A549 (cell line): ENCODE data around the gene PTCD2. TPM values are rescaled to one million over a fixed set of nuclear protein-coding genes. Genes with fewer than 3 reads are reported as not detected.

Experiments used
- ATAC-seq, 2 experiments: fragments of 200-7000 bp in 1 of 2; fragments of >200 bp in 1 of 2; cut with Nextera tagmentation in 1 of 2; cut with Tn5 transposase in 1 of 2; 3 replicates each; pipeline versions ENCODE4 v1.8.0 to v1.9.1; 2018 to 2020; ENCODE audit warnings: mild to moderate bottlenecking in 1 of 2, moderate library complexity in 1 of 2
- CTCF ChIA-PET: fragments of 300-600 bp; sonication (Branson Sonifier 250); formaldehyde crosslinking; extraction: SDS; loops from one replicate; lab custom pipeline; 2021; ENCODE audit warnings: antibody characterized with exemption, inconsistent platforms; lab: Yijun Ruan, JAX
- POLR2A ChIA-PET: fragments of 350-600 bp; formaldehyde crosslinking; extraction: SDS; loops from one replicate; lab custom pipeline; 2021; ENCODE audit warnings: antibody characterized with exemption, inconsistent platforms; lab: Yijun Ruan, JAX
- DNase-seq, 2 experiments: peaks; one replicate each; pipeline versions ENCODE4 v3.0.0 to v3.0.0-alpha.2; 2011 to 2016; ENCODE audit warnings: low read depth in 1 of 2, low spot score in 1 of 2
- FAIRE-seq: peaks from 2 replicates; lab custom pipeline; 2011; peaks lifted over from hg19 to GRCh38; lab: Jason Lieb, UNC
- H3K27ac ChIP-seq, 2 experiments: fragments of >200 bp; sonication (Bioruptor Twin); formaldehyde crosslinking; 3 replicates each; pipeline ENCODE4 v1.5.1; 2016 to 2017
- H3K4me1 ChIP-seq: fragments of >200 bp; sonication (Bioruptor Twin); formaldehyde crosslinking; 3 replicates; pipeline ENCODE4 v1.6.1; 2016
- H3K4me2 ChIP-seq: fragments of >200 bp; sonication (Bioruptor Twin); formaldehyde crosslinking; 3 replicates; pipeline ENCODE4 v1.6.1; 2016
- H3K4me3 ChIP-seq: fragments of >200 bp; sonication (Bioruptor Twin); formaldehyde crosslinking; 3 replicates; pipeline ENCODE4 v1.5.1; 2016
- H3K9me3 ChIP-seq: fragments of >200 bp; sonication (Bioruptor Twin); formaldehyde crosslinking; 3 replicates; pipeline ENCODE4 v1.6.1; 2016
- CBX8 ChIP-seq: fragments of 200-600 bp; sonication (generic); IDR thresholded peaks from 2 replicates; pipeline ENCODE4 v1.6.1; 2016
- EHMT2 ChIP-seq: fragments of 200-600 bp; sonication (generic); IDR thresholded peaks from 2 replicates; pipeline ENCODE4 v1.6.1; 2016; ENCODE audit warnings: antibody characterized with exemption, low read depth, mild to moderate bottlenecking, moderate library complexity
- EP300 ChIP-seq, 2 experiments: fragments of >200 bp; sonication (Bioruptor Twin); formaldehyde crosslinking; IDR thresholded peaks; 2 replicates in 1 of 2; 3 replicates in 1 of 2; pipeline ENCODE4 v1.6.1; 2016 to 2017
- ESRRA ChIP-seq: fragments of 150-350 bp; IDR thresholded peaks from 2 replicates; pipeline ENCODE4 v1.6.1; 2014; ENCODE audit warnings: mild to moderate bottlenecking, low read length, borderline replicate concordance
- FOSB ChIP-seq: fragments of 250-450 bp; sonication (Bioruptor Pico); IDR thresholded peaks from 2 replicates; pipeline ENCODE4 v1.5.0; 2020; ENCODE audit warnings: mild to moderate bottlenecking, moderate library complexity
- HOXA7 ChIP-seq: fragments of 250-450 bp; sonication (Bioruptor Pico); IDR thresholded peaks from 2 replicates; pipeline ENCODE4 v1.5.0; 2020; ENCODE audit warnings: mild to moderate bottlenecking, moderate library complexity
- HOXB13 ChIP-seq: fragments of 250-450 bp; sonication (Bioruptor Pico); IDR thresholded peaks from 2 replicates; pipeline ENCODE4 v1.5.0; 2020; ENCODE audit warnings: low read depth, mild to moderate bottlenecking, moderate library complexity
- JUNB ChIP-seq: fragments of >200 bp; sonication (Bioruptor Twin); formaldehyde crosslinking; IDR thresholded peaks from 2 replicates; pipeline ENCODE4 v1.6.1; 2016
- MAFK ChIP-seq: fragments of 450-650 bp; IDR thresholded peaks from 2 replicates; pipeline ENCODE4 v1.6.1; 2014; ENCODE audit not compliant: partially characterized antibody
- NFE2L2 ChIP-seq: fragments of 150-350 bp; conservative IDR thresholded peaks from 2 replicates; pipeline ENCODE4 v1.6.1; 2014; ENCODE audit warnings: low read length
- NR3C1 ChIP-seq: fragments of >200 bp; sonication (Bioruptor Twin); formaldehyde crosslinking; IDR thresholded peaks from 3 replicates; pipeline ENCODE4 v1.6.1; 2017
- RARB ChIP-seq: fragments of 250-450 bp; sonication (Bioruptor Pico); IDR thresholded peaks from 2 replicates; pipeline ENCODE4 v1.8.0; 2021; ENCODE audit warnings: mild to moderate bottlenecking, moderate library complexity
- TFCP2L1 ChIP-seq: fragments of 250-450 bp; sonication (Bioruptor Pico); IDR thresholded peaks from 2 replicates; pipeline ENCODE4 v1.5.0; 2021; ENCODE audit warnings: mild to moderate bottlenecking
- ZSCAN20 ChIP-seq: fragments of 250-450 bp; sonication (Bioruptor Pico); IDR thresholded peaks from 2 replicates; pipeline ENCODE4 v1.8.0; 2022; ENCODE audit warnings: mild to moderate bottlenecking, moderate library complexity
- WGBS: methylation state at CpG from one replicate; pipeline ENCODE4 v1.1.6; 2017; ENCODE audit errors: missing lambda C conversion rate; 5-methylcytosine and 5-hydroxymethylcytosine counted together
- polyA plus RNA-seq, 4 experiments: library from polyadenylated mRNA; depleted of rRNA in 3 of 4; stranded (reverse); fragments of >200 nt; fragmentation: RNase III in 1 of 4; extraction: RNeasy Plus Mini Kit Qiagen cat#74134 plus additional on column Dnase treatment in 1 of 4; gene quantifications; 2 replicates in 3 of 4; 3 replicates in 1 of 4; pipeline ENCODE4 v1.2.3, GENCODE V29; 2011 to 2017
- TF ChIP-seq, protein P1 (sequence below): fragments of 250-450 bp; sonication (Bioruptor Pico); IDR thresholded peaks from 2 replicates; pipeline ENCODE4 v1.5.0; 2020; ENCODE audit warnings: low read depth, mild to moderate bottlenecking, moderate library complexity
- TF ChIP-seq, protein P2 (sequence below): fragments of 450-650 bp; IDR thresholded peaks from 2 replicates; pipeline ENCODE4 v1.6.1; 2014; ENCODE audit warnings: antibody characterized with exemption
- TF ChIP-seq, protein P3 (sequence below): IDR thresholded peaks from 2 replicates; pipeline ENCODE4 v1.6.1; 2012
- TF ChIP-seq, protein P4 (sequence below): fragments of 150-350 bp; IDR thresholded peaks from 2 replicates; pipeline ENCODE4 v1.6.1; 2014; ENCODE audit warnings: low read depth, mild to moderate bottlenecking, low read length
- TF ChIP-seq, protein P5 (sequence below): fragments of >200 bp; sonication (Bioruptor Twin); formaldehyde crosslinking; IDR thresholded peaks from 2 replicates; pipeline ENCODE4 v1.6.1; 2016

The PTCD2 gene
- polyA plus RNA-seq, 2 of the 4 experiments (the other 2 are of a cell fraction), result 13.2 to 31.1 TPM

DNA sequence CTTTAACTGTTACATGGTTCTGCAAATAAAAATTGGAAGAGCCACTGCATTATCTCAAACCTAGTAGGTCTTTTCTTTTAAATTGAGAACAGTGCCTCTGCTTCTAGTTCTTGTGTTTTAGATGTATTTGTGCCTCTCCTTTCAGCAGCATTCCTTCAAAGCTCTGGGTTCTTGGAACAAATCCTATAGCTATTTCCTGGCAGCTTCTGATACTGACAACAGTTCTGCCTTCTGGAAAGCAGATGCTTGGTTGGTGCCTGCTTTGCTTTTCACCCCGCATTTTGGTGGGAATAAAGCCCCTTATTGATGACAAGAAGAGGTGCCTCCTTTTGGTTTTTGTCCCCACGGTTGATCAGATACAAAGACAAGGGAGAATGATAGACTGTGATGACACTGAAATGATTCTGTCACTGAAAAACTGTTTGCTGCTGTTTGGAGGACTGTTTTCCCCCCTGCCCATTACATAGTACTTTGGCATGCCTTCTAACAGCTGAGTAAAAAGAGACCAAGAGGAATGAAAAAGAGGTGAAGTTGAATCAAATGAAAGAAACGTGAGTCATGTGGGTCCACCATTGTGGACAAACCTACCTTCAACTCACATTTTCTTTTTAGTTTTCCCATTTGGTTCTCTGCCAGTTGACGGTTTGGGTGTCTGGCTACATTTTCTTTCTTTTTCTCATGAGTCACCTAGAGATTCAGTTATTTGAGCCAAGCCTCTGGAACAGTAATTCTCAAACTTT lies 5.6 kb downstream of the PTCD2 start:
- TF ChIP-seq ZSCAN20 (no peak), MAFK (no peak), HOXA7 (CRISPR knock-in tag) (no peak), ESRRA (no peak), RARB (CRISPR knock-in tag) (no peak), NR3C1 (no peak), TFCP2L1 (no peak), EHMT2 (no peak)
- TF ChIP-seq, protein P1, sequence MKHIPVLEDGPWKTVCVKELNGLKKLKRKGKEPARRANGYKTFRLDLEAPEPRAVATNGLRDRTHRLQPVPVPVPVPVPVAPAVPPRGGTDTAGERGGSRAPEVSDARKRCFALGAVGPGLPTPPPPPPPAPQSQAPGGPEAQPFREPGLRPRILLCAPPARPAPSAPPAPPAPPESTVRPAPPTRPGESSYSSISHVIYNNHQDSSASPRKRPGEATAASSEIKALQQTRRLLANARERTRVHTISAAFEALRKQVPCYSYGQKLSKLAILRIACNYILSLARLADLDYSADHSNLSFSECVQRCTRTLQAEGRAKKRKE (CRISPR knock-in tag), result no peak
- TF ChIP-seq, protein P2, sequence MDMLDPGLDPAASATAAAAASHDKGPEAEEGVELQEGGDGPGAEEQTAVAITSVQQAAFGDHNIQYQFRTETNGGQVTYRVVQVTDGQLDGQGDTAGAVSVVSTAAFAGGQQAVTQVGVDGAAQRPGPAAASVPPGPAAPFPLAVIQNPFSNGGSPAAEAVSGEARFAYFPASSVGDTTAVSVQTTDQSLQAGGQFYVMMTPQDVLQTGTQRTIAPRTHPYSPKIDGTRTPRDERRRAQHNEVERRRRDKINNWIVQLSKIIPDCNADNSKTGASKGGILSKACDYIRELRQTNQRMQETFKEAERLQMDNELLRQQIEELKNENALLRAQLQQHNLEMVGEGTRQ, result no peak
- TF ChIP-seq, protein P3, sequence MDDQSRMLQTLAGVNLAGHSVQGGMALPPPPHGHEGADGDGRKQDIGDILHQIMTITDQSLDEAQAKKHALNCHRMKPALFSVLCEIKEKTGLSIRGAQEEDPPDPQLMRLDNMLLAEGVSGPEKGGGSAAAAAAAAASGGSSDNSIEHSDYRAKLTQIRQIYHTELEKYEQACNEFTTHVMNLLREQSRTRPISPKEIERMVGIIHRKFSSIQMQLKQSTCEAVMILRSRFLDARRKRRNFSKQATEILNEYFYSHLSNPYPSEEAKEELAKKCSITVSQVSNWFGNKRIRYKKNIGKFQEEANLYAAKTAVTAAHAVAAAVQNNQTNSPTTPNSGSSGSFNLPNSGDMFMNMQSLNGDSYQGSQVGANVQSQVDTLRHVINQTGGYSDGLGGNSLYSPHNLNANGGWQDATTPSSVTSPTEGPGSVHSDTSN, result no peak
- POLR2A ChIA-PET, result no interaction called here
- Histone ChIP-seq H3K9me3 (no peaks in the 10 kb centered on the region), H3K4me2 (peak overlapping the region; percentile 16; the same call in 1 of the 3 replicates), H3K4me1 (peaks cover 47% of the 10 kb centered on the region), H3K27ac (peak overlapping the region in 1 of 2 experiments; percentile 76; a peak in 3 of 6 replicates), H3K4me3 (no peak overlapping the region)
- 78% methylated on average over 4 of the region's 4 CpGs for WGBS
- FAIRE-seq (no peak), ATAC-seq (no peak), DNase-seq (no peak)
- CTCF ChIA-PET, result interaction anchor here (1.0 to 1.5 kb wide), 2 partner anchors 8 to 18 kb away, joined by 3 to 7 read pairs; no protein-coding TSS in a partner anchor

DNA sequence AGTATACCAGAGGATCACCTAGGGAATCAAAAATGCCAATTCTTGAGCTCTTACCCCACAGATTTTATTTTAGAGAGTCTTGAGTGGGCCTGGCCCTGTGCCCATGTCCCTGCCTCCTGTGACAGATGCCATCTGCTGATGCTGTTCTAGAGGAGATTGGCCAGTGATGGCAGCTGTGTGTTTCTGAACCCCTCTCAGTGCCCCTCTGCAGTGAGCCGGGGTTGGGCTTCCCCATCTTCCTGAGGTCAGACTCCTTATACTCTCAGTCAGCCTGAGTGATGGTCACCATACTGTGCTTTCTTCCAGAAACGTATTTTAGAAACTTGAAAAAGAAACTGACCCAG lies 6.1 kb downstream of the PTCD2 start:
- H3K27ac ChIP-seq, result peak overlapping the region in 1 of 2 experiments; percentile 76; a peak in 4 of 6 replicates
- CTCF ChIA-PET, result interaction anchor here (1.5 kb wide), 1 partner anchor 18 kb away, joined by 7 read pairs; no protein-coding TSS in a partner anchor
- no peak for TF ChIP-seq CBX8
- TF ChIP-seq NR3C1, result no peak
- no peak for TF ChIP-seq FOSB (CRISPR knock-in tag)
- TF ChIP-seq, protein P4, sequence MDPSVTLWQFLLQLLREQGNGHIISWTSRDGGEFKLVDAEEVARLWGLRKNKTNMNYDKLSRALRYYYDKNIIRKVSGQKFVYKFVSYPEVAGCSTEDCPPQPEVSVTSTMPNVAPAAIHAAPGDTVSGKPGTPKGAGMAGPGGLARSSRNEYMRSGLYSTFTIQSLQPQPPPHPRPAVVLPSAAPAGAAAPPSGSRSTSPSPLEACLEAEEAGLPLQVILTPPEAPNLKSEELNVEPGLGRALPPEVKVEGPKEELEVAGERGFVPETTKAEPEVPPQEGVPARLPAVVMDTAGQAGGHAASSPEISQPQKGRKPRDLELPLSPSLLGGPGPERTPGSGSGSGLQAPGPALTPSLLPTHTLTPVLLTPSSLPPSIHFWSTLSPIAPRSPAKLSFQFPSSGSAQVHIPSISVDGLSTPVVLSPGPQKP, result no peak
- TF ChIP-seq, all 56 proteins: peak for 0

DNA sequence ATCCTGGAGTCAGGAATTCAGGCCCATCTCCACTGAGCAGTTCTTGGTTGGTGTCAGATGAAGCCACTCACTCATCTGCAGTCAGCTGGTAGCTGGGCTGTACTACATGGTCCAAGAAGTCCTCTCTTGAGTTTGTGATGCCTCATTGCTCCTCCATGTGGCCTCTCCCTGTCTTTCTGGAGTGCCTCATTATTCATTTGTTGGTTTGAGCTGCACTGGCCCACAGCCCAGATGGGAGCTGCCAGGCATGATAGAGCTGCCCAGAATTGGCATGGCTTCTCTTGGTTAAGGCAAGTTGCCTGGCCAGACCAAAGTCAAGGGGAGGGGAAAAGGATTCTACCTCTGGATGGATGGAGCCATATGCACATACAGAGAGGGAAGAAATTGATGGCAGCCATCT lies 8.0 kb downstream of the PTCD2 start:
- DNase-seq (peak in 1 of 2 experiments; percentile 53), FAIRE-seq (no peak), ATAC-seq (peak; percentile 67 to 84; a peak in 5 of 6 replicates)
- Histone ChIP-seq H3K27ac (peak overlapping the region in 1 of 2 experiments; percentile 58; a peak in 3 of 6 replicates), H3K4me2 (no peak overlapping the region), H3K4me1 (peaks cover 33% of the 10 kb centered on the region), H3K4me3 (no peak overlapping the region), H3K9me3 (no peaks in the 10 kb centered on the region)
- ChIA-PET CTCF (no interaction called here), POLR2A (no interaction called here)
- TF ChIP-seq HOXB13 (CRISPR knock-in tag) (no peak), NFE2L2 (no peak), EP300 (IDR thresholded peaks at IDR 0.05) (no peak), NR3C1 (no peak), JUNB (no peak), HOXA7 (CRISPR knock-in tag) (no peak)
- TF ChIP-seq, protein P5, sequence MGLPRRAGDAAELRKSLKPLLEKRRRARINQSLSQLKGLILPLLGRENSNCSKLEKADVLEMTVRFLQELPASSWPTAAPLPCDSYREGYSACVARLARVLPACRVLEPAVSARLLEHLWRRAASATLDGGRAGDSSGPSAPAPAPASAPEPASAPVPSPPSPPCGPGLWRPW, result no peak
- TF ChIP-seq, protein P1 (CRISPR knock-in tag), result no peak

More for the DNA sequence above, 6.1 kb downstream of the PTCD2 start:
- Histone ChIP-seq H3K9me3 (no peaks in the 10 kb centered on the region), H3K4me2 (0 out of 3 replicates have a peak overlapping the region, but pooled peaks have one; percentile 5), H3K4me3 (no peak overlapping the region), H3K4me1 (peaks cover 44% of the 10 kb centered on the region)
- 79% methylated on average over 2 of the region's 2 CpGs for WGBS
- POLR2A ChIA-PET, result no interaction called here
- DNase-seq (no peak), ATAC-seq (no peak), FAIRE-seq (no peak)
